HG03575 (cell line): ENCODE results near the gene STUB1.

Experiments
- ATAC-seq: cut with Tn5 transposase; IDR thresholded peaks from one replicate; pipeline ENCODE4 v1.9.1; 2021; ENCODE audit not compliant: unreplicated experiment, insufficient number of reproducible peaks, low FRiP score; ENCODE audit errors: extremely low read depth

The STUB1 gene

DNA sequence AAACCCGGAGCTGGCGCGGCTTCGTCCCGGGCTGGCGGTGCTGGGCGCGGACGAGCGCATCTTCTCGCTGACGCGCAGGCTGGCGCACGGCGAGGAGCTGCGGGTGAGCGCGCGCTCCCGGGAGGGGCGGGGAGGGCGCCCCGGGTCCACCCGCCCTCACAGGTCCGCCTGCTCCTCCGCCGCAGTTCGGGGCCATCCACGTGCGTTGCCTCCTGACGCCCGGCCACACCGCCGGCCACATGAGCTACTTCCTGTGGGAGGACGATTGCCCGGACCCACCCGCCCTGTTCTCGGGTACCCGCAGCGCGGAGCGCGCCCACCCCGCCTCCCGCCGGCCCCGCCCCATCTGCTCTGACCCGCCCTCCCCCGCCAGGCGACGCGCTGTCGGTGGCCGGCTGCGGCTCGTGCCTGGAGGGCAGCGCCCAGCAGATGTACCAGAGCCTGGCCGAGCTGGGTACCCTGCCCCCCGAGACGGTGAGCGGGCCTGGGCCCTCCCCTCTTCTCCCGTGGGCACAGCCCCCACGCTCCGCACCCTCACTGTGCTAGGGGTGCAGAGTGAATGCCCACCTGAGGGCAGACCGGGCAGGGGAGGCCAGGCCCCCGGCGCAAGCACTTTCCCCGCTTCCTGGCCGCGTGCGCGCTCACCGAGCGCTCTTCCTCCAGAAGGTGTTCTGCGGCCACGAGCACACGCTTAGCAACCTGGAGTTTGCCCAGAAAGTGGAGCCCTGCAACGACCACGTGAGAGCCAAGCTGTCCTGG, 48.1 kb downstream of the STUB1 start:
- ATAC-seq: no peak

DNA sequence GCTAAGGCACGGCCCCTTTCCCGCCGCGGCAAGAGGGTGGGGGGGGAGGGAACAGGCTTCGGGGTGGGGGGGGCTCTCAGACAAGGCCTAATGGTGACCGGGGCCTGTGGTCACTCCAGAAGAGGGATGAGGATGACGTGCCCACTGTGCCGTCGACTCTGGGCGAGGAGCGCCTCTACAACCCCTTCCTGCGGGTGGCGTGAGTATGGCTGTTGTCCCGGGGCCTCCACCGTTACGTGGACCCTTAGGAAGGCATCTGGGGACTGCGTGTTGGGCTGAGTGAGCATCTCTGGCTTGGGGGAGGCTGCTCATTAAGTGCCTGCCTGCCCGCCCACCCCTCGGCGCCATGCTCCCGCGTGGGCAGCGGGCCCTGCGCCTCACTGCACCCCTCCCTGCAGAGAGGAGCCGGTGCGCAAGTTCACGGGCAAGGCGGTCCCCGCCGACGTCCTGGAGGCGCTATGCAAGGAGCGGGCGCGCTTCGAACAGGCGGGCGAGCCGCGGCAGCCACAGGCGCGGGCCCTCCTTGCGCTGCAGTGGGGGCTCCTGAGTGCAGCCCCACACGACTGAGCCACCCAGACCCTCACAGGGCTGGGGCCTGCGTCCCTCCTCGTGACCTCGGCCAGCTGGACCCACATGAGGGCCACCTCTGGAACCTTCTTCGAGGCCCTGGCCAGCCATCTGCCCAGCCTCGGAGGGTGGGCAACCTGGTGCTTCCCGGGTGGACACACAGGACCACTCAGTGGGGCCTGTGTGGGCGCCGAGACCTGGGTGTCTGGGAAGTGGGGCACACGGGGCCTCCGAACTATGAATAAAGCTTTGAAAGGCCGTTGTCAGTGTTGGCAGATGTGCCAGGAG, 48.9 kb downstream of the STUB1 start:
- ATAC-seq: no peak

DNA sequence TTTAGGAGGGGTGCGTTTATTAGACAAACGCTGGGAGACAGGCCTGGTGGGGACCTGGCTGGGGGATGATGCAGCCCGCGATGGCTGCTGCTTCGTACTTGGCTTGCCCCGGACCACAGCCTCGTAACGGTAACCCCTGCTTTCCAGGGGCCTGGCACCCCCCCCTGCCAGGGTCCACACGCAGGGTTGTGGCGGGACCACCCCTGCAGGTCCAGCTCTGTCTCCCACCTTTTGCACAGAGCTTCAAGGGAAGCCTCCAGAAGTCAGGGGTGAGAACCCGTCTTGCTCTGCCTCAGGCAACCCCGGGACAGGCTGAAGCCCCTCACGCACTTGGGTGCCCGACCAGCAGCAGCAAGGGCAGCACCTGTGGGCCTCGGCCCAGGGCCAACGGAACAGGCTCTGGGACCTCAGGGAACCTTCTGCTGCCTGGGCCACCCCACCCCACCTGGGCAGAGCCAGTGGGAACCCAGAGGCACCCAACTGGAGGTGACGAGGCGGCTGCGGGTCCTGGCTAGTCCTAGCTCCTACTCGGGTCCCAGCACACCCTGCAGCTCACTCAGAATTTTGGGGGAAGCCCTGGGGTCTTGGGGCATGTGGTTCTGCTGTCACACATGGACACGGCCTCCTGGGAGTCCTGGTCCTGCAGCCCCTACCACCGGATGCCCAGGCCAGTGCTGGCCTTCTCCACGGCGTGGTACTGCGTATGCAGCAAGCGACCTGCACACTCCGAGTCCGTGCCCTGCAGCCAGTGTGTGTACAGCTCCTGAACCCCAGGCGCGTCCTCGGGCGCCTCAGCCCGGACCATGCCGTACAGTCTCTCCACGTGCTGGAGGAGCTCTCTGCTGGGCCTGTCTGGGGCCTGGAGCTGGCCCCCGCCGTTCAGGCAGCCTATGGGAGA, 49.8 kb downstream of the STUB1 start:
- ATAC-seq: no peak

DNA sequence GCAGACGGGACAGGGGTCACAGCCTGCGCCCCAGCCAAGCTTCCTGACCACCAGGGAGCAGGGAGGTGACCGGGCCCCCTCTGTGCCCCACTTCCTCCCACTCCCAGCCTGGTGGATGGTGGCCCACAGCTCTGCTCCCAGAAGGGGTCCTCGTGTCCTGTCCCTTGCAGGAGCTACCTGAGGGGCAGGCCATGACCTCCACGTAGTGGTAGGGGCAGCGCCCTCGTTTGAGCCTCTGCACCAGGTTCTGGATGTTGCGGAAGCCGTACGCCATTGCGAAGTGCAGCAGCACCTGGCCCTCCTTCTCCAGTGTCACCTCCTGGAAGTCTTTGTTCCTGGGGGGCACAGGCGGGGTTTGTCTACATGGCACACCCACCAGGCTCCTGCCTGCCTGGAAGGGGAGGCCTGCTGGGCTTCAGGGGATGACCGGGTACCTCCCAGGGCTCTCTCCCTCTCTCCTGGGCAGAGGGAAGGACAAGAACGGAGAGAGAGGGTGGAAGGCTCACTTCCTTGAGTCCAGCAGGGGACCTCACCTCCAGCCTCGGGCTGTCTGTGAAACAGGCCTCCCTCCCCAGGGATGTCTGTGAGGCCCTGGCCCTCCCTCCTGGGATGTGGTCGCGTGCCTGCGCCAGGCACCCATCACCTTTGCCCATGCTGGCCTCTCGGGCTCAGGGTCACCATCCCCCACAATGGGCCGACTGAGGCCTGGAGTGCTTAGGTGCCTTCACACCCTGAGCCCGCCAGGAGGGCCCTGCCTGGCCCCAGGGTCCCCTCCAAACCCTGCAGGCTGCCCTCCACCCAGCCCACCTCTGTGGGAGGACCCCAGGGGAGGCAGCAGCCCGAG, 50.7 kb downstream of the STUB1 start:
- ATAC-seq: no peak

DNA sequence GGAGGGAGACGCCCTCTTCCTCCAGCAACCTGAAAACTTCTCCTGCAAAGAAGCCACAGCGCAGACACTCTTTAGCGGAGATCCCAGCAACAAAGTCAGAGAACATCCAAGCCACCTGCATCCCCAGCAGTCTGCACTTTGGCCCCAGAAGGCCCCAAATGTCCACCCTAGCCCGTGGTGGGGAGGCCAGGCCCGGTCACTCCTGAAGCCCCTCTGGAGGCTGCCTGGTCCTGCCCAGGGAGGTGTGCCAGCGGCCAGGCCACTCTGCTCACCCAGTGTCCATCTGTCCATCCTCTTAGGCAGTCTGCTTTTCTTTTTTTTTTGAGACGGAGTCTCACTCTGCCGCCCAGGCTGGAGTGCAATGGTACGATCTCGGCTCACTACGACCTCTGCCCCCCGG, 52.1 kb downstream of the STUB1 start:
- ATAC-seq: no peak
